Left cardiac atrium (tissue), 4 donors: Measurements from ENCODE around the gene SPACA1. TPM values are rescaled to one million over a fixed set of nuclear protein-coding genes. Genes with fewer than 3 reads are reported as not detected.

Experiments used
- ATAC-seq, 2 donors: fragments of 200-7000 bp; cut with Tn5 transposase; one replicate each; pipeline ENCODE4 v1.9.1; 2020; ENCODE audit warnings: mild to moderate bottlenecking in 2 of 2, moderate library complexity in 2 of 2
- DNase-seq: peaks from one replicate; pipeline ENCODE4 v3.0.0-alpha.2; 2020
- intact Hi-C, 2 donors: fragments of 100-400 bp; cut with DNase I; formaldehyde crosslinking; loops; one replicate each; pipeline versions ENCODE4 v1.14.1 to v1.15.1; 2022 to 2023
- total RNA-seq, 2 donors: library from RNA; stranded (reverse); fragmentation: NEBNext Ultra II Directional; extraction: Animal tissue kit (Norgen Biotek cat#: 25700); gene quantifications; one replicate each; pipeline ENCODE4 v1.2.1, GENCODE V29; 2021
- donor health status: DM: no; HTN: yes; CAD: no.
- donor health status: DM: no; HTN: yes; CAD: no; lungs with severe emphysema.
- donor health status: DM: yes; HTN: yes; CAD: no.
- donor health status: Dilated cardiomyopathy.

The SPACA1 gene
- total RNA-seq, 2 donors from 2014 or later, result not detected

DNA sequence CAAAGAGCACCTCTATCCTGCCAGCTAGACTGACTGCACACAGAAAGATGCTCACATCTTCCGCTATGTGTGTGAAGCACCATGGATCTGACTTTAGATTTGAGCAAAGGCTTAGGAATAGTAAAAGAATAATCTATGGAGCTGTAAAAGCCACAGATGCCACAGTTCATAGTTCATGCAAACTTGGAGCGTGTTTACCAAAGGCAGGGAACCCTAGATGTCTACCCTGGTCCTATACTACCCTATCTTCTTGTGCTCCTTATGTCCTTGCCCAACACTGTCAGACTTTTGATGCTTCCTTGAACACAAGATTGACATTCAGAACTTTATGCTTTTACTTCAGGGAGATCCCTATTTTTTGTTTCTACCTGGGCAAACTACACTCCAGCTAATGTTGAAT lies 39.2 kb downstream of the SPACA1 start:
- intact Hi-C loops, result no loop called here
- ATAC-seq, result no peak
- no peak for DNase-seq

DNA sequence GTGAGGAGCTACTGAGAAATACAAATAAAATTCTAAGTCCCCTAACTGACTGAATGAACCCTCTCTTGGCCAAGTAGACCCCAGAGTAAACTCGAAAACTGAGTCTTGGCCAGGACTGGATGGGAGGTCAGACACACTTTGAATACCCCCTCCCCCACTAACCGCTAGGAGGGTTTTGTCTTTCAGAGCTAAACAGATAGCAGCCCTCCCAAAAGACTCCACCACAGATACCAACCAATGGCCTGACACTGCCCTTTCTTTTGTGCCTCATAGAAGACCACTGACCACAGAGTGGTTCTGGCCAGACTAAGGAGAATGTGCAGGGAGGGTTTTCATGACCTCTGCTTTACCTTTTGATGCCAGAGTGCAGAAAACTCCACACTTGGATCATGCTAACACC lies 42.1 kb downstream of the SPACA1 start:
- DNase-seq, result no peak
- intact Hi-C loops, result no loop called here
- ATAC-seq, result no peak

- intact Hi-C loops, result no loop called here
- no peak for DNase-seq
- no peak for ATAC-seq
Measured at GRCh38 chr6:88105741-88106340, 58.2 kb downstream of the SPACA1 start.

DNA sequence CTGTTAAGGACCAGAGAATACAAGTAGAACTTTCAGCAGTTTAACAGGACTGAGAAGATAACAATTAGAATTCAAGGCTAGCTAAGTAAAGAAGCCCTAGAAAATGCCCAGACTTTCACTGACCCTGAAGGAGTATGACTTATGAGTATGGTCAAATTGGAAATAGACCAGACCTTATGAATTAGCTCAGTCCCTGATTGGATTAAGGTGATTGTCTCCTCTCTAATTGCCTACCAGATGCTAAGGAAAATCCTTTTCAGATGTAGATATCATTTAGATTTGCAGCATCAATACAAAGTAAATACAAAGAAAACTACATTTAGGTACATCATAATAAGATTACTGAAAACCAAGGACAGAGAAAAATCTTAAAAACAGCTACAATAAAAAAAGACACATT lies 59.6 kb downstream of the SPACA1 start:
- DNase-seq, result no peak
- intact Hi-C loops, result no loop called here
- ATAC-seq, result no peak

DNA sequence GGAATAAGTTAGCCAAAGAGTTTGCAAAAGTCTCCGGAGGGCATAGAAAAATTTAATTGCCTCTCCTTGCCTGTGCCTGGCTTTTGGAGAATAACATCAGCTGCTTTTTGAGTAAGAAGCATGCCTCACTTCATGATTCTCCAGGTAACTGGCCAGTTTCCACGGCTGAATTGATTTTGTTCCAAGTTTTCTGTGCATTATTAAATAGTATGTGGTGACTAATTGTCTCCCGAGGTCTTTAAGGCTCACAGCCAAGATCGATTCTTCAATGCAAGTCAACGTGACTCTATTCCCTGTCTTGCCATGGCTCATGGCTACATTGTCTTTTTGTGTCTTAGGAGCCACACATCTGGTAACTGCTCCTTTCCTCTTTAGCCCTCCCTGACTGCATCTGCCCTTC lies 64.3 kb downstream of the SPACA1 start:
- intact Hi-C loops, result no loop called here
- ATAC-seq, result no peak
- no peak for DNase-seq

GRCh38 chr6:88114838-88115237 lies 67.2 kb downstream of the SPACA1 start:
- DNase-seq, result no peak
- intact Hi-C loops, result no loop called here
- ATAC-seq, result no peak

DNA sequence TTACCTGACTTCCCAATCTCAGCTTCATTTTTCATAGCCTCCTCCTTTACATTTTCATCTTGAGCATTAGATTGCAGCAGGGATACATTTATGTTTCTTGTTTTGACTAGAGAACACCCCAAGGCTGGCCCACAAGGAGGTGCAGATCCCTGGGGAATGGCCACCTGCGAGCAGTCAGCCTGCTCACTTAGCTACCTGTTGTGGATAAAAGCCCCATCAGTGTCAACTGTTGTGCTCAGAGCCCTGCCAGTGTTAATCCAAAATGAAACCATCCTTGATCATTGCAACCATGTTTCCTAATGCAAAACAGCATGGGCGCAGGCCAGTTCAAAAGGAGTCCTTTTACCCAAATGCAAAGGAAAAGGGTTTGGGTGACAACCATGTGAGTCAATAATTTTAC lies 67.7 kb downstream of the SPACA1 start:
- intact Hi-C loops, result no loop called here
- DNase-seq (no peak), ATAC-seq (no peak)

DNA sequence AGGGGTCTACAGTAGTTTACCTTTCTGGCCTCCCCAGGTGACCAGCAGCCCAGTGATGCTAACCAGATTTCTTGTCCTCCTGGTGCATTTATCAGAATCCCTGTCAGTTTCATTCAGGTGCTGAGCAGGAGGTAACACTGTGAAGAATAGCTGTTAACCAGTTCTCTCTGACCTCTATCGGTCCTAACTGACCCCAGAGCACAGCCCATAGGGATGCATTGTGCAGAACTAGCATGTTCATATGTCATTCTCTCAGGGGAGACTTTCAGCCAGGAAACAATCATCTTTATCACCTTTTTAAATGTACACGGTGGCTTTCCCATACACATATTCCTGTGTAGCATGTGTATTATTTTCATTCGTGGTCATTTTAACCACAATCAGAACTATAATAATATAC lies 68.6 kb downstream of the SPACA1 start:
- intact Hi-C loops, result no loop called here
- DNase-seq (no peak), ATAC-seq (no peak)

Other genes with a start within 250 kb of the SPACA1 start
- 1 to 10 TPM; 2.4 to 3.8 TPM for gene CNR1, start 118.5 kb downstream of the SPACA1 start, total RNA-seq